H1 (cell line): ENCODE data around the gene SLC30A7. TPM values are rescaled to one million over a fixed set of nuclear protein-coding genes. Genes with fewer than 3 reads are reported as not detected.

Experiments used
- CTCF ChIA-PET: fragments of 300-600 bp; sonication (Branson Sonifier 250); formaldehyde crosslinking; loops from one replicate; lab custom pipeline; 2021; ENCODE audit not compliant: partially characterized antibody; lab: Charles Lee
- POLR2A ChIA-PET: fragments of 300-600 bp; sonication (Branson Sonifier 250); formaldehyde crosslinking; loops from one replicate; lab custom pipeline; 2021; ENCODE audit warnings: inconsistent platforms; ENCODE audit not compliant: partially characterized antibody; lab: Charles Lee
- DNase-seq, 2 experiments: peaks; one replicate each; pipeline versions ENCODE4 v3.0.0 to v3.0.0-alpha.2; 2010 to 2022; ENCODE audit warnings: low spot score in 2 of 2, low read depth in 1 of 2, mixed read lengths in 1 of 2
- FAIRE-seq: peaks from 2 replicates; lab custom pipeline; 2011; peaks lifted over from hg19 to GRCh38; lab: Jason Lieb, UNC
- H2AFZ ChIP-seq: 2 replicates; pipeline ENCODE4 v1.8.1; 2012; ENCODE audit warnings: low read length, inconsistent platforms
- H2AK5ac ChIP-seq: 2 replicates; pipeline ENCODE4 v1.6.1; 2013; ENCODE audit warnings: low read depth, low read length
- H2BK120ac ChIP-seq: replicated peaks from 2 replicates; pipeline ENCODE3; 2013; ENCODE audit warnings: low read depth, low read length, inconsistent platforms
- H2BK12ac ChIP-seq: 2 replicates; pipeline ENCODE4 v1.6.1; 2013; ENCODE audit warnings: low read depth, low read length
- H2BK15ac ChIP-seq: 2 replicates; pipeline ENCODE4 v1.6.1; 2013; ENCODE audit warnings: low read length
- H2BK20ac ChIP-seq: 2 replicates; pipeline ENCODE4 v1.6.1; 2013; ENCODE audit warnings: low read length
- H2BK5ac ChIP-seq: 2 replicates; pipeline ENCODE4 v1.6.1; 2013; ENCODE audit warnings: low read depth, low read length
- H3K14ac ChIP-seq: 2 replicates; pipeline ENCODE4 v1.6.1; 2013; ENCODE audit warnings: inconsistent platforms; ENCODE audit not compliant: insufficient read length
- H3K18ac ChIP-seq: 2 replicates; pipeline ENCODE4 v1.6.1; 2013; ENCODE audit warnings: low read length; ENCODE audit errors: extremely low read depth
- H3K23ac ChIP-seq: 2 replicates; pipeline ENCODE4 v1.6.1; 2013; ENCODE audit warnings: inconsistent platforms; ENCODE audit not compliant: insufficient read length
- H3K23me2 ChIP-seq: 2 replicates; pipeline ENCODE4 v1.6.1; 2013; ENCODE audit warnings: low read depth, low read length
- H3K27ac ChIP-seq: 2 replicates; pipeline ENCODE4 v1.6.1; 2011; ENCODE audit warnings: low read depth, low read length, inconsistent platforms
- H3K27me3 ChIP-seq, 4 experiments: replicated peaks in 1 of 4; 1 replicate in 1 of 4; 2 replicates in 3 of 4; pipeline versions ENCODE4 v1.6.1 to v1.8.1; 2011 to 2013; ENCODE audit warnings: low read length in 3 of 4, mild to moderate bottlenecking in 3 of 4, inconsistent platforms in 2 of 4, mixed read lengths in 2 of 4, moderate library complexity in 1 of 4; ENCODE audit not compliant: control insufficient read depth in 3 of 4, insufficient read depth in 3 of 4; ENCODE audit errors: extremely low read depth in 1 of 4
- H3K36me3 ChIP-seq, 4 experiments: 2 replicates each; pipeline versions ENCODE4 v1.6.1 to v1.8.1; 2011 to 2013; ENCODE audit warnings: mild to moderate bottlenecking in 4 of 4, low read length in 3 of 4, moderate library complexity in 2 of 4, control low read depth in 1 of 4, inconsistent platforms in 1 of 4; ENCODE audit not compliant: insufficient read depth in 4 of 4, control insufficient read depth in 2 of 4
- H3K4ac ChIP-seq: replicated peaks from 2 replicates; pipeline ENCODE3; 2013; ENCODE audit warnings: low read length, low read depth, mixed read lengths, inconsistent platforms; ENCODE audit not compliant: insufficient read length
- H3K4me1 ChIP-seq, 4 experiments: replicated peaks in 1 of 4; 1 replicate in 1 of 4; 2 replicates in 3 of 4; pipeline versions ENCODE4 v1.6.1 to v1.8.1; 2011 to 2013; ENCODE audit warnings: low read length in 3 of 4, inconsistent platforms in 2 of 4, mixed read lengths in 1 of 4; ENCODE audit not compliant: insufficient read depth in 4 of 4, control insufficient read depth in 3 of 4
- H3K4me2 ChIP-seq, 2 experiments: 2 replicates each; pipeline versions ENCODE4 v1.6.1 to v1.8.1; 2011 to 2013; ENCODE audit warnings: low read depth in 2 of 2, low read length in 2 of 2, control low read depth in 1 of 2, inconsistent platforms in 1 of 2, mild to moderate bottlenecking in 1 of 2; ENCODE audit not compliant: insufficient read depth in 1 of 2
- H3K4me3 ChIP-seq, 4 experiments: fragments of 200-600, 300-600 bp in 1 of 4; sonication (generic), shearing (Covaris generic), sonication (Bioruptor Twin) in 1 of 4; 2 replicates each; pipeline versions ENCODE4 v1.5.1 to v1.8.1; 2011 to 2016; ENCODE audit warnings: low read length in 4 of 4, low read depth in 3 of 4, control low read depth in 2 of 4, inconsistent platforms in 2 of 4, mild to moderate bottlenecking in 2 of 4, mixed read lengths in 1 of 4, moderate library complexity in 1 of 4; ENCODE audit not compliant: insufficient read depth in 2 of 4; ENCODE audit errors: extremely low read depth in 1 of 4
- H3K56ac ChIP-seq: replicated peaks from 2 replicates; pipeline ENCODE3; 2013; ENCODE audit warnings: low read depth, mild to moderate bottlenecking, mixed read lengths, low read length, inconsistent platforms; ENCODE audit not compliant: insufficient read length
- H3K79me1 ChIP-seq: 2 replicates; pipeline ENCODE4 v1.6.1; 2013; ENCODE audit warnings: low read depth, low read length, control low read depth
- H3K79me2 ChIP-seq, 2 experiments: 2 replicates each; pipeline versions ENCODE4 v1.6.1 to v1.8.1; 2012 to 2013; ENCODE audit warnings: low read length in 2 of 2, mild to moderate bottlenecking in 2 of 2, inconsistent platforms in 1 of 2; ENCODE audit not compliant: insufficient read depth in 2 of 2, control insufficient read depth in 1 of 2
- H3K9ac ChIP-seq, 4 experiments: replicated peaks in 1 of 4; 1 replicate in 1 of 4; 2 replicates in 3 of 4; pipeline versions ENCODE4 v1.6.1 to v1.8.1; 2011 to 2013; ENCODE audit warnings: low read depth in 3 of 4, low read length in 3 of 4, control low read depth in 2 of 4, mild to moderate bottlenecking in 2 of 4, moderate library complexity in 2 of 4, inconsistent platforms in 1 of 4; ENCODE audit errors: extremely low read depth in 1 of 4
- H3K9me3 ChIP-seq, 2 experiments: 2 replicates each; pipeline versions ENCODE4 v1.6.1 to v1.8.1; 2012 to 2013; ENCODE audit warnings: mild to moderate bottlenecking in 2 of 2, moderate library complexity in 2 of 2, control low read depth in 1 of 2, inconsistent platforms in 1 of 2, low read depth in 1 of 2, low read length in 1 of 2, mixed read lengths in 1 of 2; ENCODE audit not compliant: insufficient read depth in 2 of 2
- H4K20me1 ChIP-seq, 2 experiments: replicated peaks in 1 of 2; 2 replicates each; pipeline versions ENCODE3 to v1.8.1; 2011 to 2013; ENCODE audit warnings: inconsistent platforms in 2 of 2, low read length in 2 of 2, mild to moderate bottlenecking in 1 of 2; ENCODE audit not compliant: insufficient read depth in 2 of 2, control insufficient read depth in 1 of 2
- H4K5ac ChIP-seq: 2 replicates; pipeline ENCODE4 v1.6.1; 2013; ENCODE audit warnings: low read length, low read depth, mixed read lengths, inconsistent platforms; ENCODE audit not compliant: insufficient read length
- H4K8ac ChIP-seq: 2 replicates; pipeline ENCODE4 v1.8.0; 2013; ENCODE audit warnings: mild to moderate bottlenecking, moderate library complexity, low read length, inconsistent platforms; ENCODE audit not compliant: insufficient read depth; ENCODE audit errors: extremely low read depth
- H4K91ac ChIP-seq: replicated peaks from 2 replicates; pipeline ENCODE3; 2013; ENCODE audit warnings: low read length, mixed read lengths, inconsistent platforms; ENCODE audit not compliant: insufficient read length
- BCL11A ChIP-seq, 2 experiments: IDR thresholded peaks; one replicate each; pipeline ENCODE4 v1.6.1; 2011; ENCODE audit warnings: low read depth in 2 of 2, low read length in 2 of 2, mild to moderate bottlenecking in 2 of 2
- EP300 ChIP-seq, 2 experiments: IDR thresholded peaks; 1 replicate in 1 of 2; 2 replicates in 1 of 2; pipeline ENCODE4 v1.6.1; 2011 to 2012; ENCODE audit warnings: low read depth in 2 of 2, low read length in 2 of 2, mild to moderate bottlenecking in 2 of 2, borderline replicate concordance in 1 of 2, inconsistent platforms in 1 of 2, moderate library complexity in 1 of 2
- EZH2 ChIP-seq: fragments of 200-600 bp; sonication (generic); IDR thresholded peaks from 2 replicates; pipeline ENCODE4 v1.7.1; 2012; ENCODE audit warnings: low read depth, mild to moderate bottlenecking, moderate library complexity, low read length, inconsistent platforms; ENCODE audit not compliant: severe bottlenecking
- HDAC2 ChIP-seq, 2 experiments: fragments of 300-600 bp in 1 of 2; sonication (generic) in 1 of 2; IDR thresholded peaks; 2 replicates each; pipeline ENCODE4 v1.6.1; 2011 to 2012; ENCODE audit warnings: low read depth in 2 of 2, low read length in 2 of 2, mild to moderate bottlenecking in 2 of 2, moderate library complexity in 2 of 2, borderline replicate concordance in 1 of 2, inconsistent platforms in 1 of 2
- HDAC6 ChIP-seq: IDR thresholded peaks from one replicate; pipeline ENCODE4 v1.7.1; 2012; ENCODE audit warnings: low read depth, mild to moderate bottlenecking, inconsistent platforms, low read length, moderate library complexity
- SIN3A ChIP-seq, 2 experiments: IDR thresholded peaks in 1 of 2; conservative IDR thresholded peaks in 1 of 2; 2 replicates each; pipeline ENCODE4 v1.6.1; 2011 to 2012; ENCODE audit warnings: low read length in 2 of 2, improper control_type of control experiment in 1 of 2, low read depth in 1 of 2, mild to moderate bottlenecking in 1 of 2
- SP4 ChIP-seq: IDR thresholded peaks from 2 replicates; pipeline ENCODE4 v1.6.1; 2012; ENCODE audit warnings: low read length, inconsistent platforms
- TAF1 ChIP-seq: IDR thresholded peaks from 2 replicates; pipeline ENCODE4 v1.6.1; 2011; ENCODE audit warnings: mild to moderate bottlenecking, low read depth, low read length
- WGBS, 2 experiments: shearing (Covaris generic) in 1 of 2; methylation state at CpG; one replicate each; pipeline versions ENCODE4 v1.1.6 to v1.1.7; 2013 to 2015; ENCODE audit warnings: low lambda C conversion rate in 2 of 2, mixed read lengths in 2 of 2, inconsistent platforms in 1 of 2, low coverage in 1 of 2, missing lambda C conversion rate in 1 of 2; ENCODE audit not compliant: insufficient replicate concordance in 2 of 2, insufficient coverage in 1 of 2, insufficient read length in 1 of 2; ENCODE audit errors: extremely low coverage in 1 of 2, missing lambda C conversion rate in 1 of 2; 5-methylcytosine and 5-hydroxymethylcytosine counted together
- polyA plus RNA-seq, 7 experiments: library from polyadenylated mRNA; depleted of rRNA in 3 of 7; stranded (reverse) in 5 of 7; unstranded in 2 of 7; fragments of >200 nt in 5 of 7; fragments of 200-250 nt in 2 of 7; gene quantifications; 1 replicate in 5 of 7; 2 replicates in 1 of 7; 4 replicates in 1 of 7; pipeline versions ENCODE4 v1.2.1 to v1.2.3, GENCODE V29; 2011 to 2013; ENCODE audit warnings: missing spikeins in 2 of 7, mixed read lengths in 2 of 7
- total RNA-seq: library from RNA; stranded (reverse); fragmentation: NEBNext Ultra II Directional; extraction: Animal tissue kit (Norgen Biotek cat#: 25700); gene quantifications from 2 replicates; pipeline ENCODE4 v1.2.1, GENCODE V29; 2021
- TF ChIP-seq, protein P1 (sequence below): IDR thresholded peaks from 2 replicates; pipeline ENCODE4 v1.6.1; 2012; ENCODE audit warnings: low read length, inconsistent platforms

The SLC30A7 gene
- total and polyA plus RNA-seq, 2 of the 8 experiments (the other 6 are each of a cell fraction or from before 2014, with no cell fraction given) = 5.5 to 22.1 TPM

DNA sequence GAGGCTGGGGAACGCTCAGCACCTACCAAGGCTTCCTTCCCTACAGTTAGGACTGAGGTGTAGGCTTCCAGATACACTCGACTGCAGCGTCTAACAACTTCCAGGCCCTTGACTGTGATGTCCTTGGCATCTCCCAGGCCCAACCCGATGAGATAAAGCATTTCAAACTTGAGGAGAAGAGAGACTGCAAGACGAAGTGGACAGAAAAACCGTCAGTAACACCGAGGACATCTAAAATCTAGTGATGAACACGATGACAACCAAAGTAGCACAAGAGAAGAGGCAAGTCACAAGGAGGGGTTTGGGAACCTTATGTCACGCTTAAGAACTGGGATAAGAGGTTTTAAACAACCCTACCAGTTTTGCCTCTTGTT, 129.4 kb downstream of the SLC30A7 start:
- Histone ChIP-seq H2BK15ac (no peak overlapping the region), H4K8ac (no peak overlapping the region), H2BK12ac (no peak overlapping the region), H3K23me2 (peaks cover 3% of the 10 kb centered on the region), H3K27me3 (no peaks in the 10 kb centered on the region), H3K18ac (no peak overlapping the region), H3K9ac (peak overlapping the region; percentile 79 to 99 (median 89)), H2AFZ (peak overlapping the region; percentile 95), H3K4me2 (peak overlapping the region; percentile 83 to 84), H3K23ac (no peak overlapping the region), H3K36me3 (peaks cover 0 to 25% (median 0%) of the 10 kb centered on the region in 4 experiments; a peak in 4 of 8 replicates), H3K4me3 (peak overlapping the region; percentile 89 to 97 (median 92)), H2BK120ac (no peak overlapping the region), H3K79me2 (peaks cover 3 to 42% of the 10 kb centered on the region in 2 experiments; a peak in 2 of 4 replicates), H3K4ac (no peak overlapping the region), H2BK5ac (peak overlapping the region; percentile 3; the same call in 1 of the 2 replicates), H3K14ac (no peak overlapping the region), H3K4me1 (peaks cover 0 to 1% (median 0%) of the 10 kb centered on the region in 4 experiments; a peak in 1 of 7 replicates), H3K9me3 (no peaks in the 10 kb centered on the region), H4K5ac (peak overlapping the region; percentile 15), H4K91ac (no peak overlapping the region), H3K27ac (peak overlapping the region; percentile 57; the same call in 1 of the 2 replicates), H3K79me1 (peaks cover 2% of the 10 kb centered on the region), H2AK5ac (no peak overlapping the region), H3K56ac (peak overlapping the region; percentile 7), H4K20me1 (no peaks in the 10 kb centered on the region), H2BK20ac (no peak overlapping the region)
- TF ChIP-seq HDAC2 (IDR thresholded peaks at IDR 0.05; ENCODE audit: borderline replicate concordance in 1 of 2, low read depth in 2 of 2, low read length in 2 of 2) (no peak), EZH2 (no peak), TAF1 (no peak), SIN3A (conservative IDR thresholded peaks at IDR 0.05 in 1 of 2, IDR thresholded peaks at IDR 0.05 in 1 of 2; ENCODE audit: low read depth in 1 of 2, low read length in 2 of 2) (no peak), EP300 (IDR thresholded peaks at IDR 0.05; ENCODE audit: borderline replicate concordance in 1 of 2, low read depth in 2 of 2, low read length in 2 of 2) (no peak), HDAC6 (no peak), SP4 (no peak), BCL11A (IDR thresholded peaks at IDR 0.05; ENCODE audit: low read depth in 2 of 2, low read length in 2 of 2) (no peak)
- TF ChIP-seq, protein P1, sequence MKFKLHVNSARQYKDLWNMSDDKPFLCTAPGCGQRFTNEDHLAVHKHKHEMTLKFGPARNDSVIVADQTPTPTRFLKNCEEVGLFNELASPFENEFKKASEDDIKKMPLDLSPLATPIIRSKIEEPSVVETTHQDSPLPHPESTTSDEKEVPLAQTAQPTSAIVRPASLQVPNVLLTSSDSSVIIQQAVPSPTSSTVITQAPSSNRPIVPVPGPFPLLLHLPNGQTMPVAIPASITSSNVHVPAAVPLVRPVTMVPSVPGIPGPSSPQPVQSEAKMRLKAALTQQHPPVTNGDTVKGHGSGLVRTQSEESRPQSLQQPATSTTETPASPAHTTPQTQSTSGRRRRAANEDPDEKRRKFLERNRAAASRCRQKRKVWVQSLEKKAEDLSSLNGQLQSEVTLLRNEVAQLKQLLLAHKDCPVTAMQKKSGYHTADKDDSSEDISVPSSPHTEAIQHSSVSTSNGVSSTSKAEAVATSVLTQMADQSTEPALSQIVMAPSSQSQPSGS = no peak
- DNase-seq (no peak), FAIRE-seq (no peak)
- WGBS, 2 experiments = 10% methylated on average over 9 of the region's 9 CpGs; no CpG with 5 or more reads in 1 of the 2 experiments
- CTCF ChIA-PET = interaction anchor here (0.6 kb wide), 1 partner anchor 213 kb away, joined by 3 read pairs; no protein-coding TSS in a partner anchor
- POLR2A ChIA-PET = interaction anchor here (1.1 to 2.5 kb wide), 4 partner anchors 12 to 130 kb away, joined by 3 to 7 read pairs (median 6); partner anchors contain the start of genes EXTL2 and SLC30A7
